Common myeloid progenitor, CD34-positive (primary cell): ENCODE data around the gene RSPH6A.

Experiments
- CTCF ChIA-PET: fragments of 350-600 bp; sonication (Branson Sonifier 250); formaldehyde crosslinking; loops from one replicate; lab custom pipeline; 2021; ENCODE audit warnings: antibody characterized with exemption; lab: Charles Lee
- POLR2A ChIA-PET: fragments of 350-600 bp; sonication (Branson Sonifier 250); formaldehyde crosslinking; loops from one replicate; lab custom pipeline; 2021; ENCODE audit warnings: antibody characterized with exemption; lab: Charles Lee
- DNase-seq, 3 donors: peaks; one replicate each; pipeline versions ENCODE4 v3.0.0 to v3.0.0-alpha.2; 2013
- H3K27ac ChIP-seq, 2 experiments: 1 replicate in 1 of 2; 2 replicates in 1 of 2; pipeline ENCODE4 v1.7.0; 2013; ENCODE audit warnings: inconsistent platforms in 2 of 2, low read length in 2 of 2, mild to moderate bottlenecking in 2 of 2, low read depth in 1 of 2, moderate library complexity in 1 of 2; ENCODE audit not compliant: severe bottlenecking in 2 of 2, insufficient read depth in 1 of 2, poor library complexity in 1 of 2
- H3K27me3 ChIP-seq, 5 experiments: replicated peaks in 2 of 5; 1 replicate in 3 of 5; 2 replicates in 2 of 5; pipeline versions ENCODE4 v1.6.1 to v1.7.0; 2013; ENCODE audit warnings: low read length in 4 of 5, mild to moderate bottlenecking in 2 of 5, moderate library complexity in 2 of 5, inconsistent platforms in 1 of 5; ENCODE audit not compliant: insufficient read depth in 5 of 5, control insufficient read depth in 4 of 5
- H3K36me3 ChIP-seq, 4 experiments: 1 replicate in 2 of 4; 2 replicates in 2 of 4; pipeline versions ENCODE4 v1.6.1 to v1.7.0; 2013; ENCODE audit warnings: low read length in 3 of 4, control low read depth in 1 of 4, mild to moderate bottlenecking in 1 of 4; ENCODE audit not compliant: control insufficient read depth in 4 of 4, insufficient read depth in 4 of 4
- H3K4me1 ChIP-seq, 4 experiments: 1 replicate in 3 of 4; 2 replicates in 1 of 4; pipeline versions ENCODE4 v1.6.1 to v1.7.1; 2013; ENCODE audit warnings: low read length in 3 of 4, mild to moderate bottlenecking in 3 of 4, control low read depth in 1 of 4, inconsistent platforms in 1 of 4, moderate library complexity in 1 of 4; ENCODE audit not compliant: control insufficient read depth in 4 of 4, insufficient read depth in 4 of 4; ENCODE audit errors: control extremely low read depth in 1 of 4
- H3K4me3 ChIP-seq, 7 experiments: 1 replicate in 4 of 7; 2 replicates in 3 of 7; pipeline versions ENCODE4 v1.5.1 to v1.7.0; 2013; ENCODE audit warnings: mild to moderate bottlenecking in 7 of 7, low read length in 6 of 7, moderate library complexity in 6 of 7, inconsistent platforms in 2 of 7, low read depth in 2 of 7, control low read depth in 1 of 7; ENCODE audit not compliant: insufficient read depth in 4 of 7, control insufficient read depth in 1 of 7; ENCODE audit errors: extremely low read depth in 1 of 7
- H3K9me3 ChIP-seq, 5 experiments: 1 replicate in 4 of 5; 2 replicates in 1 of 5; pipeline versions ENCODE4 v1.6.1 to v1.7.1; 2013; ENCODE audit warnings: low read length in 4 of 5, mild to moderate bottlenecking in 2 of 5, inconsistent platforms in 1 of 5, low read depth in 1 of 5, moderate library complexity in 1 of 5; ENCODE audit not compliant: control insufficient read depth in 4 of 5, insufficient read depth in 2 of 5; ENCODE audit errors: control extremely low read depth in 1 of 5
- WGBS: methylation state at CpG from one replicate; pipeline ENCODE4 v1.1.5; 2013; ENCODE audit not compliant: insufficient coverage; 5-methylcytosine and 5-hydroxymethylcytosine counted together

RSPH6A gene

DNA sequence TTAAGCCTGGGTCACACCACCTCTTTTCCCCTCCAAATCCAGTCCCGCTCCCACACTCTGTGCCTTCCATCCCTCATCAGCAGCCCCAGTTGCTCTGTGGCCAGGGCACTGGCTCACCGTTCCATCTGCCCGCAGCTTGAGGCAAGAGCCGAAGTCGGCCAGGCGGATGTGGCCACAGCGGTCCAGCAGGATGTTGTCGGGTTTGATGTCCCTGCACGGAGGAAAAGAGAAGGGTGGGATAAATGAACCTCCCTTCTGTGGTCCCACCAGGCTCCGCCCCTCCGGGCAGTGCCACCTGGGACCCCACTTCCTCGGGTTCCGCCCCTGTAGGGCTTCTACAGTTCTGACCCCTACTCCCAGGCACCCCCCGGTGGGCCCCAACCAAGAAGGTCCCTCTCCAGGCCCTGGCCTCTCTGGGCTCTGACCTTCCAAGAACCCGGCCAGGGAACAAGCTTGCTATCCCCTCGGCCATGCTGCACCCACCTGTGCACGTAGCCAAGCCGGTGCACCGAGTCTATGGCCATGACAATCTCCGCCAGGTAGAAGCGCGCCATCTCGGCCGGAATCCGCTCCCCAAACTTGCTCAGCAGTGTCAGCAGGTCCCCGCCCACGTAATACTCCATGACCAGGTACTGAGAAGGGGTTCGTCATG lies 37.0 kb downstream of the RSPH6A start:
- DNase-seq = no peak
- peaks cover 0 to 78% (median 15%) of the 10 kb centered on the region in 5 experiments for H3K27me3 ChIP-seq
- CTCF ChIA-PET = interaction anchor here (1.5 kb wide), 1 partner anchor 39 kb away, joined by 3 read pairs; no protein-coding TSS in a partner anchor
- no peak overlapping the region for H3K27ac ChIP-seq
- POLR2A ChIA-PET = no interaction called here
- H3K4me3 ChIP-seq = no peak overlapping the region
- H3K36me3 ChIP-seq = no peaks in the 10 kb centered on the region
- WGBS = 96% methylated on average over 28 of the region's 28 CpGs
- peaks cover 0 to 13% (median 12%) of the 10 kb centered on the region in 4 experiments for H3K4me1 ChIP-seq
- H3K9me3 ChIP-seq = no peaks in the 10 kb centered on the region

DNA sequence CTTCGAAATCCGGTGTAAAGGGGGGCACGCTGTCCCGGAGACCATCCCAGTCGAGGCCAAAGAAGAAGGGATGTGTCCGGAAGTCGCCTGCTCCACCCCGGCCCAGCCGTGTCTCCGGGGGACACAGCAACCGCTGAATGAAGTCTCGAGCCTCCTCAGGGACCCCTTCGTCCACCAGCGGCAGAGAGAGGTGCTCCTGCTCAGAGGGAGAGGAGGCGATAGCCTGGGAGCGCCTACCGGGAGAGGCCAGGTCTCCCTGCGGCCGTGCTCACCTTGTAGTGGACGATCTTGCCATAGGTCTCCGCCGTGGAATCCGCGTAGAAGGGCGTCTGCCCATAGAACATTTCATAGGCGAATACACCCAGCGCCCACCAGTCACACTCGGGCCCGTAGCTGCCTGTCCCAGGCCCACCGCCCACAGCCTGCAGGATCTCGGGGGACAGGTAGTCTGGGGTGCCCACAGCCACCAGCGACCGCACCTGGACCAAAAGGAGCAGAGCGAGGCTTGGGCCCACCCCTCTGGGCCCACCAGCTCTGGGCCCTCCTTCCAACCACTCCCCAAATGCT lies 37.6 kb downstream of the RSPH6A start:
- Histone ChIP-seq H3K36me3 (no peaks in the 10 kb centered on the region), H3K27me3 (peaks cover 0 to 80% (median 20%) of the 10 kb centered on the region in 5 experiments), H3K4me1 (peaks cover 0 to 13% (median 12%) of the 10 kb centered on the region in 4 experiments), H3K27ac (no peak overlapping the region), H3K9me3 (no peaks in the 10 kb centered on the region), H3K4me3 (no peak overlapping the region)
- ChIA-PET POLR2A (no interaction called here), CTCF (interaction anchor here (1.5 kb wide), 1 partner anchor 40 kb away, joined by 3 read pairs; no protein-coding TSS in a partner anchor)
- no peak for DNase-seq
- 97% methylated on average over 33 of the region's 34 CpGs for WGBS

DNA sequence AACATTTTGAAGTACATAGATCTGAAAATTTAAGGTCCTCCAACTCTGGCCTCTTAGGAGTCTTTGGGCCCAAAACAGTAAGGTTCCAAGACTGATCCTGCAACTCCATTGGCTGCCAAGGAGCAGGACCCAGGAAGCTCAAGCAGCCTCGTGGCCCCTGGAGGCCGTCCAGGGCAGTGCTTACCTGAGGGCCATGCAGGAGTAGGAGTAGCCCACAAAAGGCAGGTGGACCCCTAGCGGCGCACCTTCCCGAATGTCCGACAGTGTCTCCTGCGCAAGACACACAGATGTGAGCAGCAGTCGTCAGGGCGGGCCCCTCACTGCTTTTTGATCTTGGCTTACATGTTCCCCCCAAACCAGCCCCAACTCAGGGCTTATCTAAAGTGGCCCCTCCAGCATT lies 40.3 kb downstream of the RSPH6A start:
- CTCF ChIA-PET = interaction anchor here (10.6 kb wide), 1 partner anchor 19 kb away, joined by 138 read pairs; the partner anchor contains the start of gene DMWD

DNA sequence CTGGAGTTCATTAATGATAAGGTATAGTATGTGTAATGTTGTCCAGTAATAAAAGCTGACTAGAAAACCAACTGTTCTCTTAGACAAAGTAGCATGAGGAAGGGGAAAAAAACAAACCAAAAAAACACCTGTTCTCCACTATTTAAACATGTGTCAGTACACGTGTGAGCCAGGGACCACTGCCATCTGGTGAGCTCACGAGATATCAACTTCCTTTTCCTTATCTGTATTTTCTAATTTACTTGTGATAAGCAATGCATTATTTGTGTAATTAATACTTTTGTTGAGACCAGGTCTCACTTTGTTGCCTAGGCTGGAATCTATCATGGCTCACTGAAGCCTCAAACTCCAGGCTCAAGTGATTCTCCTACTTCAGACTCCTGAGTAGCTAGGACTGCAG lies 41.7 kb downstream of the RSPH6A start:
- H3K4me3 ChIP-seq = no peak overlapping the region
- peaks cover 0 to 28% (median 24%) of the 10 kb centered on the region in 4 experiments for H3K4me1 ChIP-seq
- peak in 2 of 3 donors; percentile 40 to 50 for DNase-seq
- H3K27me3 ChIP-seq = peaks cover 0 to 60% (median 23%) of the 10 kb centered on the region in 5 experiments
- H3K36me3 ChIP-seq = no peaks in the 10 kb centered on the region
- H3K27ac ChIP-seq = no peak overlapping the region
- WGBS = no CpG with 5 or more reads among the region's 2 CpGs
- POLR2A ChIA-PET = no interaction called here
- no peaks in the 10 kb centered on the region for H3K9me3 ChIP-seq
- CTCF ChIA-PET = interaction anchor here (0.9 to 10.6 kb wide), 6 partner anchors 8 to 109 kb away, joined by 3 to 138 read pairs (median 4); partner anchors contain the start of genes DMPK and DMWD

More for the DNA sequence above, 40.3 kb downstream of the RSPH6A start:
- H3K4me1 ChIP-seq = peaks cover 0 to 25% (median 23%) of the 10 kb centered on the region in 4 experiments
- POLR2A ChIA-PET = interaction anchor here (0.7 kb wide), 1 partner anchor 18 kb away, joined by 5 read pairs; the partner anchor contains the start of gene DMWD
- no peaks in the 10 kb centered on the region for H3K9me3 ChIP-seq
- no peak for DNase-seq
- H3K4me3 ChIP-seq = no peak overlapping the region
- H3K27ac ChIP-seq = no peak overlapping the region
- H3K27me3 ChIP-seq = peaks cover 0 to 71% (median 25%) of the 10 kb centered on the region in 5 experiments
- no peaks in the 10 kb centered on the region for H3K36me3 ChIP-seq
- WGBS = 93% methylated on average over 9 of the region's 9 CpGs

DNA sequence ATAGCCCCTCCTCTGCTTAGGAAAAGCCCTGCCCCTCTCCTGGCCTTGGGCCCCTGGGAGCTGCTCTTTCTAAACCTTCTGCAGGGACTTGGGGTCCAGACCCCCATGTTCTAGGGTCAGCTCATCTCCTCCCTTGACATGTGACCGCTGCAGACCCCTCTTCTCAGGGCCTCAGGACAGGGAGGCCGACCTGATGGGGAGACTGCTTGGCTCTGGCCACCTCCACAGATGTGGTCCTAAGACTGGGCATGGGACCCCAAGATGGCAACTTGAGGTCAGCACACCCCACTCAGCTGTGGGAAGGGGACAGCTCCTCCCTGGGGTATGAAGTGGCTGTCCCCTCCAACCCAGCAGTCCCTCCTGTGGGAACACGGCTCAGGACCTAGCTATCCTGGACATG lies 42.2 kb downstream of the RSPH6A start:
- peaks cover 0 to 60% (median 21%) of the 10 kb centered on the region in 5 experiments for H3K27me3 ChIP-seq
- no peaks in the 10 kb centered on the region for H3K9me3 ChIP-seq
- H3K27ac ChIP-seq = no peak overlapping the region
- DNase-seq = no peak
- CTCF ChIA-PET = interaction anchor here (0.9 to 10.6 kb wide), 7 partner anchors 9 to 110 kb away, joined by 3 to 138 read pairs (median 4); partner anchors contain the start of genes DMPK, DMWD and FOXA3
- 100% methylated on average over 3 of the region's 3 CpGs for WGBS
- H3K4me1 ChIP-seq = peaks cover 0 to 32% (median 29%) of the 10 kb centered on the region in 4 experiments
- POLR2A ChIA-PET = no interaction called here
- no peak overlapping the region for H3K4me3 ChIP-seq
- H3K36me3 ChIP-seq = no peaks in the 10 kb centered on the region

DNA sequence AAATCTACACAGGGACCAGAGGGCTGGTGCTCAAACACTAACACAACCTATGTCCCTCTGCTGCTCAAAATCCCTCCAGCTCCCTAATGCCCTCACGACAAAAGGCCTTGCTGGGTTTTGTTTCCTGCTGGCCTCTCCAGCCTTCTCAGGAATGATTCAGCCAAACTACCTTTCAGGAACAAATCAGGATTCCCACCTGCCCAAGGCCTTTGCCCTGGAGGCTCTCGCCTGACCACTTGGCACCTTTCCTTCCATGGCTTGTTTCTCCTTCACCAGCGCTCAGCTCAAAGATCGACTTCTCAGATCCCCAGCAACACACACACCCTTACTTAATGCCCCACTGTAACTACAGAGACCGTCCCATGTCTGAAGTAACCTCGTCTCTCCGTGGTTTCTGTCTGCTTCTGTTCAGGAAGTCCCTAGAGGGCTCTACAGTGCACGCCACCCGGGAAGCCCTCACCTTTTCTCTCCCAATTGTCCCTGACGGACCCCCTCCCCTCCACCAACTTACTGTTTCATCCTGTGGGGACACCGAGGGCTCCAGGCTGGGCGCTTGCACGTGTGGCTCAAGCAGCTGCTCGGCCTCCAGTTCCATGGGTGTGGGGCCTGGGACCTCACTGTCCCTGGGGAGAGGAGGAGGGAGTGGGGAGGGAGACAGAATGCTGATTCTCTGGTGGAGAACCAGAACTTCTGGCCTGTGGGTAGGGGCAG lies 42.8 kb downstream of the RSPH6A start:
- H3K27me3 ChIP-seq = peaks cover 0 to 60% (median 24%) of the 10 kb centered on the region in 5 experiments
- peak in 1 of 3 donors; percentile 17 for DNase-seq
- no peak overlapping the region for H3K27ac ChIP-seq
- H3K36me3 ChIP-seq = no peaks in the 10 kb centered on the region
- ChIA-PET CTCF (interaction anchor here (0.5 to 10.6 kb wide), 8 partner anchors 9 to 110 kb away, joined by 3 to 138 read pairs (median 4); partner anchors contain the start of genes DMWD and FOXA3), POLR2A (no interaction called here)
- H3K4me1 ChIP-seq = peaks cover 0 to 38% (median 33%) of the 10 kb centered on the region in 4 experiments
- no peaks in the 10 kb centered on the region for H3K9me3 ChIP-seq
- WGBS = 70% methylated on average over 7 of the region's 14 CpGs
- no peak overlapping the region for H3K4me3 ChIP-seq
